Liver (tissue), 9 donors: ENCODE data around the gene PPAN. TPM values are rescaled to one million over a fixed set of nuclear protein-coding genes. Genes with fewer than 3 reads are reported as not detected.

ENCODE experiments used
- DNase-seq: peaks from one replicate; pipeline ENCODE4 v3.0.0-alpha.2; 2017; ENCODE audit warnings: low spot score
- H3K27ac ChIP-seq, 2 donors: one replicate each; pipeline ENCODE4 v1.7.0; 2013; ENCODE audit warnings: inconsistent platforms in 2 of 2, low read length in 2 of 2, control low read depth in 1 of 2, low read depth in 1 of 2, mild to moderate bottlenecking in 1 of 2
- H3K27me3 ChIP-seq, 4 donors: one replicate each; pipeline versions ENCODE4 v1.6.1 to v1.7.0; 2013; ENCODE audit warnings: low read length in 3 of 4, inconsistent platforms in 1 of 4, mild to moderate bottlenecking in 1 of 4, moderate library complexity in 1 of 4; ENCODE audit not compliant: control insufficient read depth in 4 of 4, insufficient read depth in 4 of 4
- H3K36me3 ChIP-seq, 4 donors: one replicate each; pipeline versions ENCODE4 v1.6.1 to v1.7.0; 2013; ENCODE audit warnings: low read length in 3 of 4, mild to moderate bottlenecking in 3 of 4, low read depth in 1 of 4, moderate library complexity in 1 of 4; ENCODE audit not compliant: control insufficient read depth in 4 of 4, insufficient read depth in 3 of 4
- H3K4me1 ChIP-seq, 4 donors: one replicate each; pipeline versions ENCODE4 v1.6.1 to v1.7.0; 2013; ENCODE audit warnings: low read length in 3 of 4, mild to moderate bottlenecking in 3 of 4, moderate library complexity in 1 of 4; ENCODE audit not compliant: control insufficient read depth in 4 of 4, insufficient read depth in 4 of 4
- H3K4me3 ChIP-seq, 3 donors: one replicate each; pipeline versions ENCODE4 v1.6.1 to v1.7.0; 2013; ENCODE audit warnings: low read length in 3 of 3, control low read depth in 1 of 3, low read depth in 1 of 3, mild to moderate bottlenecking in 1 of 3
- H3K9ac ChIP-seq, 2 donors: one replicate each; pipeline ENCODE4 v1.7.0; 2013; ENCODE audit warnings: low read length in 2 of 2, mild to moderate bottlenecking in 2 of 2, moderate library complexity in 2 of 2, control low read depth in 1 of 2, low read depth in 1 of 2
- H3K9me3 ChIP-seq, 4 donors: one replicate each; pipeline versions ENCODE4 v1.6.1 to v1.7.0; 2013; ENCODE audit warnings: low read length in 3 of 4; ENCODE audit not compliant: control insufficient read depth in 4 of 4
- CTCF ChIP-seq: fragments of 150-350 bp; IDR thresholded peaks from 2 replicates; pipeline ENCODE4 v1.5.1; 2017; ENCODE audit warnings: improper control_type of control experiment, low read depth, low read length; ENCODE audit not compliant: missing input control
- EGR1 ChIP-seq, 2 donors: IDR thresholded peaks; 2 replicates each; pipeline ENCODE4 v1.6.1; 2016 to 2018; ENCODE audit warnings: antibody characterized with exemption in 2 of 2, low read depth in 2 of 2
- FOXA1 ChIP-seq: IDR thresholded peaks from 2 replicates; pipeline ENCODE4 v1.6.1; 2016; ENCODE audit warnings: antibody characterized with exemption
- FOXA2 ChIP-seq: IDR thresholded peaks from 2 replicates; pipeline ENCODE4 v1.6.1; 2016; ENCODE audit warnings: antibody characterized with exemption
- GABPA ChIP-seq, 2 donors: IDR thresholded peaks in 1 of 2; conservative IDR thresholded peaks in 1 of 2; 2 replicates each; pipeline ENCODE4 v1.6.1; 2016; ENCODE audit warnings: antibody characterized with exemption in 2 of 2, mild to moderate bottlenecking in 1 of 2, moderate library complexity in 1 of 2
- HNF4A ChIP-seq, 2 donors: conservative IDR thresholded peaks; 2 replicates each; pipeline ENCODE4 v1.6.1; 2016; ENCODE audit warnings: antibody characterized with exemption in 2 of 2, mild to moderate bottlenecking in 2 of 2
- HNF4G ChIP-seq: IDR thresholded peaks from 2 replicates; pipeline ENCODE4 v1.6.1; 2016; ENCODE audit warnings: antibody characterized with exemption
- JUND ChIP-seq, 2 donors: IDR thresholded peaks; 2 replicates each; pipeline ENCODE4 v1.6.1; 2016; ENCODE audit warnings: antibody characterized with exemption in 2 of 2
- NR2F2 ChIP-seq: IDR thresholded peaks from 2 replicates; pipeline ENCODE4 v1.6.1; 2016; ENCODE audit warnings: antibody characterized with exemption
- RAD21 ChIP-seq, 2 donors: IDR thresholded peaks; 2 replicates each; pipeline ENCODE4 v1.6.1; 2016; ENCODE audit warnings: antibody characterized with exemption in 2 of 2, mild to moderate bottlenecking in 2 of 2
- RXRA ChIP-seq, 2 donors: IDR thresholded peaks; 2 replicates each; pipeline ENCODE4 v1.6.1; 2017 to 2018; ENCODE audit warnings: antibody characterized with exemption in 2 of 2, mild to moderate bottlenecking in 1 of 2
- SP1 ChIP-seq: IDR thresholded peaks from 2 replicates; pipeline ENCODE4 v1.6.1; 2018; ENCODE audit warnings: antibody characterized with exemption, mild to moderate bottlenecking
- TAF1 ChIP-seq: conservative IDR thresholded peaks from 2 replicates; pipeline ENCODE4 v1.6.1; 2016; ENCODE audit warnings: antibody characterized with exemption, mild to moderate bottlenecking
- YY1 ChIP-seq: IDR thresholded peaks from 2 replicates; pipeline ENCODE4 v1.6.1; 2016; ENCODE audit warnings: antibody characterized with exemption, mild to moderate bottlenecking
- ZBTB33 ChIP-seq: IDR thresholded peaks from 2 replicates; pipeline ENCODE4 v1.6.1; 2016; ENCODE audit warnings: antibody characterized with exemption
- WGBS: extraction: QIAGEN DNeasy Blood & Tissue Kit; methylation state at CpG from one replicate; pipeline ENCODE4 v1.1.7; 2013; 5-methylcytosine and 5-hydroxymethylcytosine counted together
- polyA plus RNA-seq, 2 donors: library from polyadenylated mRNA; stranded (reverse) in 1 of 2; unstranded in 1 of 2; fragments of 200-250 nt in 1 of 2; fragments of >200 nt in 1 of 2; fragmentation: Nextera tagmentation in 1 of 2; extraction: Ambion mirVana in 1 of 2; gene quantifications; one replicate each; pipeline versions ENCODE4 v1.2.1 to v1.2.3, GENCODE V29; 2013 to 2015
- total RNA-seq, 2 donors: library from RNA; depleted of rRNA; stranded (reverse); fragments of >200 nt; gene quantifications; one replicate each; pipeline ENCODE4 v1.2.3, GENCODE V29; 2014
- TF ChIP-seq, protein P1 (sequence below): IDR thresholded peaks from 2 replicates; pipeline ENCODE4 v1.6.1; 2016; ENCODE audit warnings: antibody characterized with exemption, mild to moderate bottlenecking
- TF ChIP-seq, protein P2 (sequence below): IDR thresholded peaks from 2 replicates; pipeline ENCODE4 v1.6.1; 2016; ENCODE audit warnings: antibody characterized with exemption
- TF ChIP-seq, protein P3 (sequence below): IDR thresholded peaks from 2 replicates; pipeline ENCODE4 v1.6.1; 2016; ENCODE audit warnings: antibody characterized with exemption
- donor health status: healthy.
- donor health status: healthy.
- donor health status: healthy.
- donor health status: healthy.
- donor health status: healthy.

PPAN gene
- total and polyA plus RNA-seq, 4 donors: 10.1 to 20.7 (median 14.2) TPM

DNA sequence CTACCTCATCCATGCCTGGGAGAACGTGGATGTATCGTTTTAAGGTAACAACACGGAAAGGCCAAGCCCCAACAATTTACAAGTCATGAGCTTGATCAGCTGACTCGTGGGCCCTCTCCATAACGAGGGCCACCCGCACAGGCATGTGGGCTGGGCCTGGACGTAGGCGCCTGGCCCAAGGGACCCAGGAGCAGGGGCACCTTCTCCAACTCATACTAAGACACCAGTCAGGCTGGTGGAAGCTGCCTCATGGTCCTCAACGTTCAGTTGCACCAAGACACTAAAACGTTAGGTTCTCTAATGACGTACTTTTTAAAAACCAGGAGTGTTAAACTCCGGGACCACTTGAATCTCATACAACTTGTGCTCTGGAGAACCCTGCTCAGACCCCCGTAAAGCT, 35.3 kb downstream of the PPAN start:
- H3K4me1 ChIP-seq: no peaks in the 10 kb centered on the region
- WGBS: 96% methylated on average over 13 of the region's 13 CpGs
- H3K9me3 ChIP-seq: no peaks in the 10 kb centered on the region
- no peak overlapping the region for H3K4me3 ChIP-seq
- no peak overlapping the region for H3K9ac ChIP-seq
- H3K27me3 ChIP-seq: no peaks in the 10 kb centered on the region
- peaks cover 23 to 86% (median 50%) of the 10 kb centered on the region in 4 donors for H3K36me3 ChIP-seq
- no peak overlapping the region for H3K27ac ChIP-seq
- no peak for DNase-seq
- no peak for TF ChIP-seq RXRA (IDR thresholded peaks at IDR 0.05)
- TF ChIP-seq YY1: no peak
- TF ChIP-seq TAF1: no peak
- TF ChIP-seq FOXA2: no peak
- TF ChIP-seq, protein P1, sequence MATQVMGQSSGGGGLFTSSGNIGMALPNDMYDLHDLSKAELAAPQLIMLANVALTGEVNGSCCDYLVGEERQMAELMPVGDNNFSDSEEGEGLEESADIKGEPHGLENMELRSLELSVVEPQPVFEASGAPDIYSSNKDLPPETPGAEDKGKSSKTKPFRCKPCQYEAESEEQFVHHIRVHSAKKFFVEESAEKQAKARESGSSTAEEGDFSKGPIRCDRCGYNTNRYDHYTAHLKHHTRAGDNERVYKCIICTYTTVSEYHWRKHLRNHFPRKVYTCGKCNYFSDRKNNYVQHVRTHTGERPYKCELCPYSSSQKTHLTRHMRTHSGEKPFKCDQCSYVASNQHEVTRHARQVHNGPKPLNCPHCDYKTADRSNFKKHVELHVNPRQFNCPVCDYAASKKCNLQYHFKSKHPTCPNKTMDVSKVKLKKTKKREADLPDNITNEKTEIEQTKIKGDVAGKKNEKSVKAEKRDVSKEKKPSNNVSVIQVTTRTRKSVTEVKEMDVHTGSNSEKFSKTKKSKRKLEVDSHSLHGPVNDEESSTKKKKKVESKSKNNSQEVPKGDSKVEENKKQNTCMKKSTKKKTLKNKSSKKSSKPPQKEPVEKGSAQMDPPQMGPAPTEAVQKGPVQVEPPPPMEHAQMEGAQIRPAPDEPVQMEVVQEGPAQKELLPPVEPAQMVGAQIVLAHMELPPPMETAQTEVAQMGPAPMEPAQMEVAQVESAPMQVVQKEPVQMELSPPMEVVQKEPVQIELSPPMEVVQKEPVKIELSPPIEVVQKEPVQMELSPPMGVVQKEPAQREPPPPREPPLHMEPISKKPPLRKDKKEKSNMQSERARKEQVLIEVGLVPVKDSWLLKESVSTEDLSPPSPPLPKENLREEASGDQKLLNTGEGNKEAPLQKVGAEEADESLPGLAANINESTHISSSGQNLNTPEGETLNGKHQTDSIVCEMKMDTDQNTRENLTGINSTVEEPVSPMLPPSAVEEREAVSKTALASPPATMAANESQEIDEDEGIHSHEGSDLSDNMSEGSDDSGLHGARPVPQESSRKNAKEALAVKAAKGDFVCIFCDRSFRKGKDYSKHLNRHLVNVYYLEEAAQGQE: no peak
- TF ChIP-seq, protein P2, sequence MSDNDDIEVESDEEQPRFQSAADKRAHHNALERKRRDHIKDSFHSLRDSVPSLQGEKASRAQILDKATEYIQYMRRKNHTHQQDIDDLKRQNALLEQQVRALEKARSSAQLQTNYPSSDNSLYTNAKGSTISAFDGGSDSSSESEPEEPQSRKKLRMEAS: no peak
- TF ChIP-seq EGR1 (IDR thresholded peaks at IDR 0.05; ENCODE audit: low read depth in 2 of 2): no peak
- no peak for TF ChIP-seq HNF4G
- no peak for TF ChIP-seq NR2F2
- no peak for TF ChIP-seq CTCF
- TF ChIP-seq, protein P3, sequence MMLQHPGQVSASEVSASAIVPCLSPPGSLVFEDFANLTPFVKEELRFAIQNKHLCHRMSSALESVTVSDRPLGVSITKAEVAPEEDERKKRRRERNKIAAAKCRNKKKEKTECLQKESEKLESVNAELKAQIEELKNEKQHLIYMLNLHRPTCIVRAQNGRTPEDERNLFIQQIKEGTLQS: no peak
- TF ChIP-seq FOXA1: no peak
- TF ChIP-seq JUND (IDR thresholded peaks at IDR 0.05): no peak
- no peak for TF ChIP-seq SP1
- no peak for TF ChIP-seq ZBTB33
- TF ChIP-seq GABPA (IDR thresholded peaks at IDR 0.05 in 1 of 2, conservative IDR thresholded peaks at IDR 0.05 in 1 of 2): no peak
- TF ChIP-seq HNF4A (conservative IDR thresholded peaks at IDR 0.05): no peak
- no peak for TF ChIP-seq RAD21 (IDR thresholded peaks at IDR 0.05)
